ENCODE measurements around the gene DGKA.
"Not testable (repeated sequence)": the region's sequence is repeated elsewhere in the genome, so short reads cannot be mapped to it uniquely, and the experiment has no call there.

- not testable (repeated sequence) for TF ChIP-seq CTCF (IDR thresholded peaks at IDR 0.05 in 4 of 5, conservative IDR thresholded peaks at IDR 0.05 in 1 of 5); POLR2A (IDR thresholded peaks at IDR 0.05)
These were observed 69.1 kb downstream of the DGKA start for GRCh38 chr12:55999999-56000540.
